HCT116 (cell line): Measurements from ENCODE around the gene PTPRA. TPM values are rescaled to one million over a fixed set of nuclear protein-coding genes. Genes with fewer than 3 reads are reported as not detected.

Experiments
- ATAC-seq: fragments of 200-7000 bp; cut with Tn5 transposase; 2 replicates; pipeline ENCODE4 v1.9.1; 2020; ENCODE audit warnings: mild to moderate bottlenecking, moderate library complexity
- BruUV-seq: library from RNA; stranded (reverse); fragments of 400-500 nt; replicated peaks from 2 replicates; lab custom pipeline; 2021; lab: Mats Ljungman, UMichigan
- CTCF ChIA-PET: fragments of 300-600 bp; sonication (Branson Sonifier 250); formaldehyde crosslinking; loops from one replicate; lab custom pipeline; 2021; ENCODE audit warnings: antibody characterized with exemption; lab: Charles Lee
- POLR2A ChIA-PET: fragments of 300-600, 350-600 bp; sonication (Branson Sonifier 250); formaldehyde crosslinking; loops from one replicate; lab custom pipeline; 2021; ENCODE audit warnings: antibody characterized with exemption; lab: Charles Lee
- RAD21 ChIA-PET, 2 experiments: fragments of 300-600 bp; sonication (Branson Sonifier 250); formaldehyde crosslinking; loops; one replicate each; lab custom pipeline; 2023; ENCODE audit warnings: low total read pairs in 2 of 2; ENCODE audit not compliant: uncharacterized antibody in 2 of 2, unreplicated experiment in 2 of 2, low non-redundant PET in 1 of 2; lab: Charles Lee
- DNase-seq: peaks from one replicate; pipeline ENCODE4 v3.0.0-alpha.2; 2010; ENCODE audit warnings: low read depth, low spot score
- H2AFZ ChIP-seq: fragments of 200-600 bp; shearing (Covaris generic), sonication (generic); 2 replicates; pipeline ENCODE4 v1.6.1; 2017; ENCODE audit warnings: low read depth, mixed run types, mixed read lengths, antibody characterized with exemption, low read length; ENCODE audit not compliant: poor library complexity, severe bottlenecking
- H3K27ac ChIP-seq: 2 replicates; pipeline ENCODE4 v1.5.1; 2012; ENCODE audit warnings: low read depth, low read length
- H3K27me3 ChIP-seq: fragments of 200-600 bp; sonication (generic); 2 replicates; pipeline ENCODE4 v1.6.1; 2016; ENCODE audit warnings: mixed run types, low read length, mixed read lengths; ENCODE audit not compliant: insufficient read depth
- H3K36me3 ChIP-seq, 2 experiments: fragments of 200-500 bp in 1 of 2; fragments of 200-600 bp in 1 of 2; sonication (Bioruptor generic) in 1 of 2; sonication (generic) in 1 of 2; 2 replicates each; pipeline versions ENCODE4 v1.5.1 to v1.6.1; 2014 to 2016; ENCODE audit warnings: low read length in 2 of 2, inconsistent platforms in 1 of 2, mixed read lengths in 1 of 2, mixed run types in 1 of 2; ENCODE audit not compliant: insufficient read depth in 2 of 2, control insufficient read depth in 1 of 2
- H3K4me1 ChIP-seq, 2 experiments: fragments of 200-600 bp in 1 of 2; sonication (generic) in 1 of 2; 2 replicates each; pipeline versions ENCODE4 v1.5.1 to v1.6.1; 2012 to 2017; ENCODE audit warnings: low read length in 2 of 2, inconsistent platforms in 1 of 2, mild to moderate bottlenecking in 1 of 2, mixed read lengths in 1 of 2, mixed run types in 1 of 2, moderate library complexity in 1 of 2; ENCODE audit not compliant: insufficient read depth in 2 of 2, control insufficient read depth in 1 of 2
- H3K4me2 ChIP-seq: fragments of 200-600 bp; sonication (generic); 2 replicates; pipeline ENCODE4 v1.6.1; 2017; ENCODE audit warnings: mixed run types, low read length, mixed read lengths
- H3K4me3 ChIP-seq, 2 experiments: fragments of 200-600 bp in 1 of 2; sonication (generic) in 1 of 2; replicated peaks in 1 of 2; 2 replicates each; pipeline ENCODE4 v1.5.1; 2011 to 2016; ENCODE audit warnings: low read length in 2 of 2, control low read depth in 1 of 2, low read depth in 1 of 2, mild to moderate bottlenecking in 1 of 2, mixed read lengths in 1 of 2, mixed run types in 1 of 2
- H3K79me2 ChIP-seq: fragments of 200-600 bp; sonication (generic); 2 replicates; pipeline ENCODE4 v1.6.1; 2017; ENCODE audit warnings: mild to moderate bottlenecking, mixed run types, low read length, moderate library complexity, mixed read lengths; ENCODE audit not compliant: insufficient read depth
- H3K9ac ChIP-seq: fragments of 200-600 bp; sonication (generic); 2 replicates; pipeline ENCODE4 v1.6.1; 2016; ENCODE audit warnings: low read length, mixed read lengths
- H3K9me2 ChIP-seq: fragments of 200-600 bp; sonication (generic), shearing (Covaris generic); 2 replicates; pipeline ENCODE4 v1.6.1; 2017; ENCODE audit warnings: mixed run types, mild to moderate bottlenecking, moderate library complexity; ENCODE audit not compliant: insufficient read depth
- H3K9me3 ChIP-seq, 2 experiments: fragments of 200-500 bp in 1 of 2; fragments of 200-600 bp in 1 of 2; sonication (Bioruptor generic) in 1 of 2; sonication (generic) in 1 of 2; 2 replicates each; pipeline ENCODE4 v1.6.1; 2014 to 2017; ENCODE audit warnings: low read length in 2 of 2, mixed read lengths in 2 of 2, inconsistent platforms in 1 of 2, low read depth in 1 of 2, mild to moderate bottlenecking in 1 of 2, mixed run types in 1 of 2, moderate library complexity in 1 of 2; ENCODE audit not compliant: control insufficient read depth in 1 of 2, insufficient read depth in 1 of 2
- H4K20me1 ChIP-seq: fragments of 200-600 bp; sonication (generic), shearing (Covaris generic); 2 replicates; pipeline ENCODE4 v1.6.1; 2017; ENCODE audit warnings: mixed run types, mild to moderate bottlenecking, moderate library complexity; ENCODE audit not compliant: insufficient read depth
- ATF3 ChIP-seq: IDR thresholded peaks from 2 replicates; pipeline ENCODE4 v1.6.1; 2012
- CBX3 ChIP-seq: IDR thresholded peaks from 2 replicates; pipeline ENCODE4 v1.6.1; 2012; ENCODE audit warnings: low read depth
- CEBPB ChIP-seq: IDR thresholded peaks from 2 replicates; pipeline ENCODE4 v1.6.1; 2012; ENCODE audit warnings: low read depth
- EZH2phosphoT487 ChIP-seq: fragments of 200-600 bp; IDR thresholded peaks from 2 replicates; pipeline ENCODE4 v1.6.1; 2018; ENCODE audit warnings: antibody characterized with exemption, borderline replicate concordance
- FOSL1 ChIP-seq: IDR thresholded peaks from 2 replicates; pipeline ENCODE4 v1.6.1; 2012; ENCODE audit warnings: low read depth
- RAD21 ChIP-seq: IDR thresholded peaks from 2 replicates; pipeline ENCODE4 v1.6.1; 2012; ENCODE audit warnings: low read depth, mild to moderate bottlenecking
- SP1 ChIP-seq: IDR thresholded peaks from 2 replicates; pipeline ENCODE4 v1.6.1; 2012; ENCODE audit warnings: low read depth
- SRF ChIP-seq: IDR thresholded peaks from 2 replicates; pipeline ENCODE4 v1.6.1; 2012; ENCODE audit warnings: low read depth
- TCF7L2 ChIP-seq: IDR thresholded peaks from 2 replicates; pipeline ENCODE4 v1.7.0; 2011; ENCODE audit warnings: borderline replicate concordance, inconsistent platforms; ENCODE audit not compliant: insufficient read depth, insufficient read length; ENCODE audit errors: extremely low read depth
- ZFX ChIP-seq: fragments of 450-650 bp; IDR thresholded peaks from 2 replicates; pipeline ENCODE4 v1.6.1; 2017
- intact Hi-C: fragments of 100-400 bp; cut with micrococcal nuclease; formaldehyde crosslinking; loops from 2 replicates; pipeline ENCODE4 v1.10.0; 2022
- total RNA-seq: library from RNA; stranded (reverse); gene quantifications from one replicate; pipeline ENCODE4 v1.2.1, GENCODE V29; 2021; ENCODE audit not compliant: unreplicated experiment

PTPRA gene
- total RNA-seq, 1 experiment from 2014 or later = 44.6 TPM

DNA sequence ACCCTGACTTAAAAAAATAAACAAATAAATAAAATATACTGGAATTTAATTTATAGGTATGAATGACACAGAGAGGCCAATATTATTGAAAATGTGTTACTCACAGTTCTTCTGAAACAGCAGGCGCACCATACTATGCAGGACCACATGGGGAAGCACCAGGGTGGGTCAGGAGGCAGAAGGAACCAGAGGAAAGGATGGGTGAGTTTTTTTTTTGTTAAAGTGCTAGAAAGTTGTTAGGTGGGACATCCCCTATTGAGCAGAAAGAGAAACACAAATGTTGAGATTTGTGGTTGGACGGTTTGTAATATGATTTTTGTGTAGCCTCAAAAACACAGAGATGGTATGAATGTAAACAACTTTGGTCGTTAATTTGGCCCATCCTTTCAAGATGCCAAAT, 26.0 kb downstream of the PTPRA start:
- no peak overlapping the region for H3K4me3 ChIP-seq
- H2AFZ ChIP-seq = no peak overlapping the region
- no peak overlapping the region for H3K27ac ChIP-seq
- no TSS peak for BruUV-seq
- ChIA-PET RAD21 (no interaction called here), CTCF (no interaction called here), POLR2A (no interaction called here)
- H4K20me1 ChIP-seq = no peaks in the 10 kb centered on the region
- H3K79me2 ChIP-seq = peaks cover 71% of the 10 kb centered on the region
- H3K27me3 ChIP-seq = no peaks in the 10 kb centered on the region
- no peak overlapping the region for H3K9ac ChIP-seq
- ATAC-seq = no peak
- TF ChIP-seq SRF (no peak), FOSL1 (no peak), SP1 (no peak), ATF3 (no peak)
- H3K36me3 ChIP-seq = no peaks in the 10 kb centered on the region
- intact Hi-C loops = no loop called here
- no peaks in the 10 kb centered on the region; a peak in 1 of 4 replicates for H3K9me3 ChIP-seq
- H3K9me2 ChIP-seq = no peaks in the 10 kb centered on the region
- no peak for DNase-seq
- no peaks in the 10 kb centered on the region for H3K4me1 ChIP-seq
- H3K4me2 ChIP-seq = no peak overlapping the region

DNA sequence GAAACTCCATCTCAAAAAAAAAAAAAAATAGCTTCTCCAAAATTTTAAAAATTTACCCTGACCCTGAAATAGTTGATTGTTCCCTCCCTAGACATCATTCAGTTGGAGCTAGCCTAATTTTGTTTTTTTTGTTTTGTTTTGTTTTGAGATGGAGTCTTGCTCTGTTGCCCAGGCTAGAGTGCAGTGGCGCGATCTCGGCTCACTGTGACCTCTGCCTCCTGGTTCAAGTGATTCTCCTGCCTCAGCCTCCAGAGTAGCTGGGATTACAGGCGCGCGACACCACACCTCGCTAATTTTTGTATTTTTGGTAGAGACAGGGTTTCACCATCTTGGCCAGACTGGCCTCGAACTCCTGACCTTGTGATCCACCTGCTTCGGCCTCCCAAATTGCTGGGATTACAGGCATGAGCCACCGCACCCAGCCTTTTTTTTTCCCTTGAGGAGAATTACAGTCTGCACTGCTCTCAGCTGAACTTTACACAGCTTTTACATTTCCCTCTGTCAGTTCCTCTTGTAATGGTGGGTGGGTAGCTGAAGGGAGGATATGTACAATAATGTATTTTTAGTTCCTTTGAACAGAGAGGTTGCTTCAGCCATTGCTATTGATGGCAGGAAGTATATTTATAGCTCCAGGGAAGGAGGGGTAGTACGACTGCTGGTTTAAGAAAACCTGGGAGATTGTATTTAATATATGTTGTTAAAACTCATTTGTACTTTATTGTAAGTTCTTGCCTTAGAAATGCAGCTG, 27.7 kb downstream of the PTPRA start:
- no peak overlapping the region for H3K4me2 ChIP-seq
- no peak overlapping the region for H3K27ac ChIP-seq
- ATAC-seq (no peak), DNase-seq (no peak)
- TF ChIP-seq SRF (no peak), CBX3 (no peak), EZH2phosphoT487 (no peak), SP1 (no peak), CEBPB (no peak), TCF7L2 (no peak), ZFX (no peak), RAD21 (no peak), FOSL1 (no peak)
- no peaks in the 10 kb centered on the region for H4K20me1 ChIP-seq
- ChIA-PET RAD21 (no interaction called here), CTCF (no interaction called here), POLR2A (no interaction called here)
- no peak overlapping the region for H3K9ac ChIP-seq
- no peaks in the 10 kb centered on the region for H3K27me3 ChIP-seq
- BruUV-seq = no TSS peak
- no peaks in the 10 kb centered on the region for H3K9me3 ChIP-seq
- intact Hi-C loops = no loop called here
- no peak overlapping the region for H3K4me3 ChIP-seq
- H3K36me3 ChIP-seq = no peaks in the 10 kb centered on the region
- H3K9me2 ChIP-seq = no peaks in the 10 kb centered on the region
- H3K79me2 ChIP-seq = peaks cover 70% of the 10 kb centered on the region
- H2AFZ ChIP-seq = no peak overlapping the region
- H3K4me1 ChIP-seq = no peaks in the 10 kb centered on the region
